Left colon (tissue), 2 donors: ENCODE data around the gene ST8SIA5. TPM values are rescaled to one million over a fixed set of nuclear protein-coding genes. Genes with fewer than 3 reads are reported as not detected.

Experiments
- ATAC-seq: fragments of 200-7000 bp; cut with Tn5 transposase; one replicate; pipeline ENCODE4 v1.9.1; 2020; ENCODE audit warnings: mild to moderate bottlenecking, moderate library complexity
- DNase-seq, 2 donors: peaks; one replicate each; pipeline ENCODE4 v3.0.0-alpha.2; 2020
- intact Hi-C, 2 donors: fragments of 100-400 bp; cut with DNase I in 1 of 2; cut with micrococcal nuclease in 1 of 2; formaldehyde crosslinking; loops; one replicate each; pipeline versions ENCODE4 v1.11.2 to v1.14.0; 2022; cut with DNase I, micrococcal nuclease
- total RNA-seq, 2 donors: library from RNA; stranded (reverse); fragmentation: NEBNext Ultra II Directional; extraction: Animal tissue kit (Norgen Biotek cat#: 25700); gene quantifications; one replicate each; pipeline ENCODE4 v1.2.1, GENCODE V29; 2021
- donor health status: DM: no; HTN: no; CAD: no.
- donor health status: DM: yes; HTN: yes; CAD: no.

ST8SIA5 gene
- total RNA-seq, 2 donors from 2014 or later = 0.58 to 0.59 TPM

DNA sequence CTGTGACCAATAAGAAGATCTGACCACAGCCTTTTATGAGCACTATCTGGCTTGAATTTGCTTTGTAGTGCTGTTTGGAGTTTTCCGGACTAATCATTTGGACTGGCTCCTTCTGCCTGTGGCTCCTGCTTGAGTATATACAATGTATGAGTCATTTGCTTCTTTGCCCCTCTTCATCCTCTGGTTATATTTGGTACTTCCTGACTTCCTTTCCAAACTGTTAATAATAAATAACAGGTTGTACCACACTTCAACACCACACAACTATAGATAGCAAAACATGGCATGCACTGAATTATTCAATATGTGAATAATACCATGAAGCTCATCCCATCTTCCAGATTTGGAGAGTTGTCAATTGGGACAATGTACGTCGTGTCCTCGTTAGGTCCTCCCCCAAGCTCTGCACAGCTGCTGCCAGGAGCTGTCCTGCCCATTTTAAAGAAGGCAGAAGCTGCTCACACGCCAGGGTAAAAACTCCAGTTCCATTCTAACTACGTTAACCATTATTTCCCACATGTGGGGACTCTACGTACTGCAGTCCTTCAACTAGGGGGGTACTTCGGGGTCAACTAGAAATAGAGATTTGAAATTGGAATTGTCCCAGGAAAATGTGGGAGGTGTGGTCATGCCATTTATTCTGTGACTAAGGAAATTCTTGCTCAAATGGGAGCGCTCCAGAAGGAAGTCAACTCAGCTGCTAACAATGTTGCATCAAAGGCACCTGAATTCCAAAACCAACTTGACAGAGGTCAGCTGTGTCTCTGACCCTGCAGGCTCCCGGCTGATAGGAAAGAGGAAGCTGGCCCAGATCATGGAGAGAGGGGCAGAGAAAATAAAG, 38.1 kb downstream of the ST8SIA5 start:
- intact Hi-C loops = no loop called here
- DNase-seq = no peak
- no peak for ATAC-seq

DNA sequence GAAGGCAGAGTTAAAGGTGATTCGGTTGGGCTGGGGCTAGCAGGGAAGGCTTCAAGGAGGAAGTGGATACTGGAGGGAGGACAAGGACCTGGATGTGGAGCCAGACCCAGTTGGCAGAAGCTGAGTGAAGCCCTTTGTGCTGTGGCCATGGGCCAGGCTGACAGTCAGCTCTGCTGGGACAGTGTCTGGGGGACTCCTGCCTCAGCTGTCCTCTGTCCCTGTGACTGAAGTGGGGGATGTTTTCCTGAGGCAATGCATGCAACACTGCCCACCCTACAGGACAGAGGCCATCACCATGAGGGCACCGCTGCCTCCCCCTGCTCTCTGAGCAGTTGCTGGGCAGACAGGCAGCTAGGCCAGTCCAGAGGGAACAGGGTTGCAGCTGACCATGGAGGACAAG, 40.0 kb downstream of the ST8SIA5 start:
- intact Hi-C loops = no loop called here
- no peak for ATAC-seq
- no peak for DNase-seq

DNA sequence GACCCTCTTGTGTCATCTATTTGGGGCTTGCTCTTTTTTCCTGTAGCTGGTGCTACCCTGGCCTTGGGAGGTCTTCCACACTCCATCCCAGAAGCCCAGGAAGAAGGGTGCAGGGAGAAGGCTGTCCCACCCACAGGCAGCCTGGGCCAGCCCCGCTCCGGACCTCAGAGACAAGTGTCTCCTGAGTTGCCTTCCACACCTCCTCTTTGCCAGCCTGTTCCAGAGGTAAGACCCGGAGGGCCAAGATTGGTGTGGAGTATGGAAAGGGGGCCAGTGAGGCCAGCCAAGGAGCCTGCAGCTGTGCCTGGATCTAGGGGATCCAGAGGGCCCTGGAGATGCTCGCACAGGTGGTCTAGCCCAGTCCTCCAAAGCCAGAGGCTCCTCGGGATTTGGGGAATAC, 40.5 kb downstream of the ST8SIA5 start:
- DNase-seq = no peak
- no peak for ATAC-seq
- intact Hi-C loops = no loop called here

DNA sequence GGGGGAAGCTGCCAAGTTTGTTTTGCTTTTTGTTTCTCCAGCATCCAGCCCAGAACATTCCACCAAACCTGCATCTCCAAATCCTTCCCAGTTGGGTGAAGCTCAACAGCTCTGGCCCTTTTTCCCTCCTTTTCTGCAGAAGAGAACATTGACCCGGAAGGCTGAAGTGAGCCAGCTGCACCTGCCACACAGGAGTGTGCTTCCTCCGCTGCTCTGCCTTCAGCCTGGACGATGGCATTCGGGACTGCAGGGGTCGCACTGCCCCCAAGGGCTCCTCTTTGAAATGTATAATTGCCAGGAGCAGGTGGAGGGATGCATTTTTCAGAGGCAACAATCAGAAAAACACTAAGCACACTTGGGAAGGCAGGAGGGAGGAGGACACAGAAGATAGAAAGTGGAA, 41.8 kb downstream of the ST8SIA5 start:
- no peak for DNase-seq
- intact Hi-C loops = no loop called here
- no peak for ATAC-seq

DNA sequence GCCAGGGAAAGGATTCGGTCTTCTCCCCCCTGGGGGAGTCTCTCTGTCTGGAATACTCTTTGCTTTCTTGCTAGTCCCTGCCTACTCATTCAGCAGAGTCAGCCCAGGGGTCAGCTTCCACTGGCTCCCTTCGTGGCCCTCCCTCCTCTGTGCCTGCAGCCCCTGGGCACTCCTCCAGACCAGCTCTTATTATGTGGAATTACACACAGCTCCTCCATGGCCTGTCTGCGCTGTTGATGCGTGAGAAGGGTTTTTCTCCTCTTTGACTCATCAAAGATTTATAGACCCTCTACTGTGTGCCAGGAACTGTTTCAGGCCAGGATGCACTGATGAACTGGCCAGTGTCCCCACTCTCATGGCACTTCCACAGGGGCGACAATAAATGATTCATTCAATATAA, 44.4 kb downstream of the ST8SIA5 start:
- ATAC-seq (no peak), DNase-seq (no peak)
- intact Hi-C loops = no loop called here

DNA sequence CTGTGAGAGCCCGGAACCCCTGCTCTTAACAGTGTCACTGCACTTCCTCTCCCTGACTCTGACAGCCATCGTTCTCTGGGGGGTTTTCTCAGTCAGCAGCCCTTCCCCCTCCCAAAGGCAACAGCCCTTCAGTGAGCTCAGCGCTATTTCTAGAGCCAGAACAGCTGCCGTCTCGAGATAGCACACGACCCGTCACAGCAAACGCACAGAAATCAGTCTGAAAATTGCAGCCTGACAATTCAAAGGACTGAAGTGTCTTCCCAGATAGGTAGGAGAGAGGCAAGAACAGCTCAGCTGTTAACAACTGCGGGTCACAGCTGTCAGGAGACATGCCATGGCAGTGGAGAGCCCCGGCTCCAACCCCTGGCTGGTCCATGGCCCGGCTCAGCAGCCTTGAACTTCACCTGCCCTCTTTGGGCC, 45.4 kb downstream of the ST8SIA5 start:
- DNase-seq (no peak), ATAC-seq (no peak)
- intact Hi-C loops = no loop called here

DNA sequence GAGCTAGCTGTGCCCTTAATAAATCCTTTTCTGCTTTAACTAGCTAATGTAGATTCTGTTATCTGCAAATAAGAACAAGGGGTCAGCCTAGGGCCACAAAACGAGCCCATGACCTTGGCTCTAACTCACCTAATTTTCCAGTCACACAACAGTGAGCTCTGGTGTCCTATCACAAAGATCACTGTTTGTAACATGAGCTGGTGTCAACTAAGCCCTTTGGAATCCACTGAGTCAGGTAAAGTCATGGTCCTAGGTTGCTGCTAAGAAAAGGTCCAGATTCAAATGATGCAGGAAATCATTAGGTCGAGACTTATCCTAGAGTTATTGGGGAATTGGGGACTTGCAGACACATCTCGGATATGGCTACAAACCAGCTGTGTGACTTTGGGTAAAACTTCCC, 49.9 kb downstream of the ST8SIA5 start:
- ATAC-seq = no peak

DNA sequence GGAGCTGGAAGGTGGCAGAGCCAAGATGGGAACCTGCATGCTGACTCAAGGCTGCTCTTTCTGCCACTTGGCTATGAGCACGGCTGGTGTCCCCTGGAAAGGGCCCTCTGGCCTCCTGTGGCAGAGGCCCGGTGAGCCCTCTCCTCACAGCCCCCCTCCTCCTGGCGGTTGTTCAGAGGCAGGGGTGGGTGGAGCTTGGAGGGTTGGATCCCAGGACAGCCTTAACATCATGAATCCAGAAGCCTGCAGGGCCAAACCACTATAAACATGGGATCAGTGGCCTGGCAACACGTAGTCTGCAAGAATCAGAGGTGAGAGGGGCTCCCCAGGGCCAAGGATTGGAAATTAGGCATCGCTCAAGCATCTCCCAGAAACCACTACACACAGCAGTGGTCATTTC, 51.3 kb downstream of the ST8SIA5 start:
- ATAC-seq (no peak), DNase-seq (no peak)
- intact Hi-C loops = no loop called here

More for the DNA sequence above, 49.9 kb downstream of the ST8SIA5 start:
- intact Hi-C loops = no loop called here
- DNase-seq = no peak

DNA sequence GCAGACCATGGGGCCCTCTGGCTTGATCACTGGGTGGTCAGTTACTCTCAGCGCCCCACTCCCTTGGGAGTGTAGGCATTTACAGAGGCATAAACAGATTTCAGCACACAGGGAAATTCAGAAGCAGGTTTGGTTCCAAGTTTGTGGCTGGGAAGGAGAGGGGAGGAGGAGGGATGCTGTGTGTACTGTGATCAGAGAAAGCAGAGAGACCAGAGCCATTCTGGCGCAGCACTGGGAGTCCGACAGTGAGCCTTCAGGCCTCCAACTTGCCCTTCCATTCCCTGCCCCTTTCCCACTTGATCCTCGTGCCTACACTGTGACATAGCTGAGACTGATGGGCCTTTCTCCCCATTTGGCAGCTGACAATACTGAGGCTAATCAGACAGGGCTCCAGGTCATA, 52.0 kb downstream of the ST8SIA5 start:
- no peak for DNase-seq
- intact Hi-C loops = no loop called here
- ATAC-seq = no peak

DNA sequence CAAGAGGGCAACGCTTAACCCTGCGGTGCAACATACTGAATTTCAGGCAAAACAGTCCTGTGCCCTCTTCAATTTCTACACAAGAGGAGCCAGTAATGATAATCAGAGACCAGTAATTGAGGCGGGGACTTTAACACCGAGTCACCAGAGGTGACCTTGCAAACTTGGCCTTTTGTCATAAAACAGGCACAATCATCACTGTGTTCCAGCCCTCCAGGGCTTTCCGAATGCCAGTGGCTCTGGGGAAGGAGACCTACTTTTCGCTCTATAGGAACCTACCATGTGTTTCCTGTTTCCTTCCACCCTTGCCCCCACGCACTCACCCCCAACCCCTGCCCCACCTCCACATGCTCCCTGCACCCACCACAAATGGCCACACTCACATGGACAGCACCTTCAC, 52.7 kb downstream of the ST8SIA5 start:
- intact Hi-C loops = no loop called here
- no peak for DNase-seq
- ATAC-seq = no peak

DNA sequence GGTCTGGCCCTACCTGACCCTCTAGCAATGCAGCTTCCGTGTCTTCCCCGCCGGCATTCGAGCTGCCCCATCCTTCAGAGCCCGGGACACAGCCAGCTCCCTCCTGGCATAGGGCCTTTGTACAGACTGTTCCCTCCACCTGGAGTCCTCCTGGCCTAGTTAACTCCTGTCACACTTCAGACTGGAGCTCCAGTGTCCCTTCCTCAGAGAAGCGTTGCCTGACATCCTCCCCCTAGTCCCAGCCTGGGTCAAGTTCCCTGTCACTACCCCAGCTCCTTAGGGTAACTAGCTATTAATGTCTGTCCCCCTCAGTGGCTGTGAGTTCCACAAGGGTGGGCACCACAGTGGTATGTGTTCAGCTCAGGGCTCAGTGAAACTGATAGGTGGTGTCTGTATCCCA, 54.4 kb downstream of the ST8SIA5 start:
- intact Hi-C loops = no loop called here
- DNase-seq (no peak), ATAC-seq (no peak)

DNA sequence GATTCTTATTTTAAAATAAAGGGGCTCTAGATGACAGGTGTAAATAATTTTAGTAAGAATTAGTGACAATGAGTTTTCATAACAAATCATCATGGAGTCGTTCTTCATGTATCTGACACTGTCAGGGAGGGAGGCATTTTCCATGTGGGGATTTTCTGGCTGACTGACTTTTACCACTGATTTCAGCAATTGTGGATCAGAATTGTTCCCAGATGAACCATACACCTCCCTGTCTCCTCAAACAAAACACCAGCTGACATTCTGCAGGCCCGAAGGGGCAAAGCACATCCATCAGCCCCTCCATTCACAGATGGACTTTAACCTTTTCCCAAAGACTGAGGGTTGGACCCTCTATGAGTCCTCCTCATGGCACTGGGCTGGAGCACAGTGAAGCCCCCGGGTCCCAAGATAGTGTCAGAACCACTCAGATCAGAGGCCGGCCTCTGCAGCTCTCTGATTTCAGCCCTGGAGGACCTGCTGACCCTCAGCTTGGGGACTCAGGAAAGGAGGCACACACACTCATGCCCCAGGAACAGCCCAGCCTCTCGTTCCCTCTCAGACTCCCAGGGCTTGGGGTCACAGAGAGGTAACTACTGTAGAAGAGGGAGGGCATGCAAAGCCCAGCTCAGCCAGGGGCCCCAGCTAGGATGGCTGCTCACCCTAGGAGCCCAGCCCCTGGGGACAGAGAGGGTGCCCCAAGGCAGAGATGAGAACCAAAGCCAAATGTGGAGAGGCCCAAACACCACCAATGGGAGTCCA, 56.6 kb downstream of the ST8SIA5 start:
- intact Hi-C loops = no loop called here
- no peak for DNase-seq

DNA sequence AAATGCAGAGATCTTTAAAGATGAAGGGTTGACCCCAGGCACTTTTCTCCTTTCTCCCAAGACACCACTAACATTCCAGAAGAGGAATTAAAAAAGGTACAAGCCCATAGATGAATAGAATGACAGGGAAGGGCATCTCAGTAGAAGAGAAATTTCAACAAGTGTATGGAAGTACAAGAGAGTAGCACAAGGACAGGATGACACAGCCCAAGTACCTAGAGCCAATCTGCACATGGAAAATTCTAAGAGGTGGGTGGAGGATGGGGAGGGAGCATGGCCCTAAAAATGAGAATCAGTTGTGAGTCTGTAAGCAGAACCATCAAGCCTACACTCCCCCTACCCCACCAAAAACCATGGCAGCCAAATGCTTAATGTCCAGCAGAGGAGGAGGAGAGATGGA, 60.2 kb downstream of the ST8SIA5 start:
- ATAC-seq = no peak
- intact Hi-C loops = no loop called here

More for the DNA sequence above, 56.6 kb downstream of the ST8SIA5 start:
- ATAC-seq = no peak

DNA sequence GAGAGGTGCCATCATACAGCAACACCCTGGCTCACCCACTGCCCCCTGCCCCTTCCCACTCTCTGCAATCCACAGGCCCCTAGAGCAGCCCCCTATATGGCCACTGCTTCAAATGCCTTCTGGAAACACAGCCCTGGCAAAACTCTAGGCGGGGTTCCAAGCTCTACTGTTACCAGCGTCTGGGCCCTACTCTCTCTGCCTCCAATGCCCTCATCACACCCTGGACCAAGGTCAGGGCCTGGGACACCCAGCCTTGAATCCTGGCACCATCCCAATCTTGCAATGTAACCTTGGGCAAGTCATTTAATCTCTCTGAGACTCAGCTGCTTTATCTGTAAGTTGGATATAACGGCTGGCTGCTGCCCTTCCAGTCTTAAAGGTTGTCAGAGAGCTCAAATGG, 60.6 kb downstream of the ST8SIA5 start:
- intact Hi-C loops = no loop called here
- no peak for ATAC-seq
- DNase-seq = no peak

More for the DNA sequence above, 60.2 kb downstream of the ST8SIA5 start:
- DNase-seq = no peak

DNA sequence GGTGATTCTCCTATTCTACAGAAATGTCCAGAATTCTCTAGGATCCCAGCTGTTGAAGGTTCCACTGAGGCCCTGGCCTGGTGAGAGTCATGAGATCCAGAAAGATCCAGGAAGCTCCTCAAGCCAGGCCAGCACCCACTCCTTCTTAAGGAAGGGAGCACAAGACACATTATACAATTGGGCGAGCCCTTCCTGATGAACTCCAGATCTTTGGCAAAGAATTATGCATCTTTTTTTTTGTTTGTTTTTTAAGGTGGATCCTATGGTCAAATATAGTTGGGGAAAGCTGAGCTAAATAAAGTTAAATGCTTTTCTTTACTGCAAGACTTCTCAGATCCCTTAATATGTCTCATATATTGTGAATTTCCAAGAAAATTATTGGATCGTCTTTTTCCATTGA, 62.9 kb downstream of the ST8SIA5 start:
- ATAC-seq (no peak), DNase-seq (no peak)
- intact Hi-C loops = no loop called here

DNA sequence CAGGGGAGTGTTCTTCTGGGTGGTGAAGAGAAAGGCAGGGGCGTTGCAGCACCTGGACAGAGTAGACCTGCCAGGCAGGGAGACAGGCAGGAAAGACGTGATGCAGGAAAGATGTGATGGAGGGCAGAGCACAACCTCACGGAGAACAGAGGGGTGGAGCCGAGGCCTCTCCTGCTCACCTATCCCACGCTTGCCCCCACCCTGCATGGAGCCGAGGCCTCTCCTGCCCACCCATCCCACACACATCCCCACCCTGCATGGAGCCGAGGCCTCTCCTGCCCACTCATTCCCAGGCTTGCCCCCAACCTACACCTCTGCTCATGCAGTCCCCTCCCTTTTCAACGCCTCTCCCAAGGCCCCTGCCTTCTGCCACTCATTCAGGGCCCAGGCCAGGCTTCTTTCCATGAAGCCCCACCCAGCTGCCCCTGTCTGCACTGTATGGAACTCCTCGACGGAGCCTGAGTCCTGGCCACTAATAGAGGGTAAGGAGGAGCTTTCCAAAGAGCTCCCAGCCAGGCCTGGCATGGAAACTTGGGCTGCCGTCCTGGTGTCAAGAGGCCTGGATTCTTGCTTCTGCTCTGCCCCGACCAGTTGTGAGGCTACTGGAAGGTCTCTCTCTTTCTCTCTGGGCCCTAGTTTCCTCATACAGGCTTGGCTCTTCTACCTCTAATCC, 67.9 kb downstream of the ST8SIA5 start:
- no peak for ATAC-seq
- intact Hi-C loops = no loop called here
- no peak for DNase-seq

DNA sequence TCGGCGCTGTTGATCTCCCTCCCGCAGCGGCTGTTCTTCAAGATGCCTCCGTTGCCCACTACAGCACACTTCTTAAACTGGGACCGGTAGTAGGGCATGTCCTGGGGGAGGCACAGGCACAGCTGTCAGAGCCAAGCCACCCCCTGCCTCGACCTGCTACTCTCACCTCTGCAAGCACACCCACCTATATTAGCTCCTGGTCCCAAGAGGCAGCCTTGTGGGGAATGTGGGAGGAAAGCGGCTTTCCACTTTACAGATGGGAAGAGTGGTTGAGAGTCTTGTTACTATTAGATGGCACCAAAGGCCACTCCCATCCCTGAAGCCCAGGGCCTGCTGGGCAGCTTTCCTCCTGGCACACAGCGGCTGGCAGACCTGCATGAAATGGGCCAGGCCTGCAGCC, 70.7 kb downstream of the ST8SIA5 start:
- DNase-seq = no peak
- ATAC-seq = no peak
- intact Hi-C loops = no loop called here

DNA sequence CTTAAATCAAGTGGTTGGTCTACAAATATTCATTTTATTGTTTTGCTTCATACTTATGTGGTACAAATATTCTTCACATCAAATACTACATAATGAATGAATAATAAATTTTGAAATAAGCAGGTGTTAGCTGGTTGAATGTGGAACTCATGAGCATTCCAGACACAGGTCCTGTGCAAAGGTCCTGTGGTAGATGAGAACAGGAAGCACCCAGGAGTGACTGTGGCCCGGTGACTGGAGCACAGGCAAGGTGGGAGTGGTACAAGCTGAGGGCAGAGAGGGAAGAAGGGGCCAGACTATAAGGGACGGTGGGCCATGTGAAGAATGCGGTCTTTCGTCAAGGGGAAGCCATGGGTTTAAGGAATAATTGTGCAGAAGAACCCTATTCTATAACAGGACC, 73.6 kb downstream of the ST8SIA5 start:
- intact Hi-C loops = no loop called here
- DNase-seq (no peak), ATAC-seq (no peak)

DNA sequence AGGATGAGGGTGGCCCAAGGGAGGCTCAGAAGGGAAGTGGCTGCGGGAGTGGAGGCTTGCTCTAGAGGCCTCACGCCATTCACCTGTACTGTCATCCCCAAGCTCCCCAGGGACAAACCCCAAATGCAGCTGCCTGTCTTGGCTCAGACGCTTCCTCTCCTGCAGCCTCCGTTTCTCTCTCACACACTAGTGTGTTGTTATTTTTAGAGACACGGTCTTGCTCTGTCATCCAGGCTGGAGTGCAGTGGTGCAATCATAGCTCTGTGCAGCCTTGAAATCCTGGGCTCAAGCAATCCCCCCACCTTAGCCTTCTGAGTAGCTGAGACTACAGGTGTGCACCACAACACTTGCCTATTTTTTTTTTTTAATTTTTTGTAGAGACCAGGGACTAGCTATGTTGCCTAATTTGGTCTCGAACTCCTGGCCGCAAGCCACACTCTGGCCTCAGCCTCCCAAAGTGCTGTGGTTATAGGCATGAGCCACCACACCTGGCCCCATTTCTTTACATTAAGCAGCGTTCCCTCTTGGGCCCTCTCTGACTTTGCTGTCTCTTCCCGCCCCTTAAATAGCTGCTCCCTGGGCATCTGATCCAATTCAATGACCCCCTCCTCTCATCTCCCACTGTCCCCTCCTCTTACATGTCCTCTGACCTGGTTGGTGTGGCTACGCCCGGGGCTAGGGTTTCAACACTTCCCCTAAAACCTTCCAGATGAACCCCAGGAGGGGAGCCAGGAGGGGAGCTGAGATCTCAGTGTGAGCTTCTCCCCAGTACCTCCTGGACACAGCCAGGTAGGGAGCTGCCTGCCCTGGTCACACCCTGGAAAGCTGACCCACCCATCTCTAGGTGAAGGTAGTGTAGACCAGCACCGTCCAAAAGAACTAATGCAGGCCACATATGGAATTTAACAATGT, 75.8 kb downstream of the ST8SIA5 start:
- intact Hi-C loops = no loop called here
- DNase-seq (no peak), ATAC-seq (no peak)
